Measurements from ENCODE around the gene CABCOCO1. TPM values are rescaled to one million over a fixed set of nuclear protein-coding genes. Genes with fewer than 3 reads are reported as not detected.
A peak's percentile ranks its signal among the peaks of the same experiment; 100 is the strongest.

CABCOCO1 gene
- polyA plus RNA-seq, 1 donor (not counting 4 experiments of a cell fraction or from before 2014, with no cell fraction given): 0.17 TPM

DNA sequence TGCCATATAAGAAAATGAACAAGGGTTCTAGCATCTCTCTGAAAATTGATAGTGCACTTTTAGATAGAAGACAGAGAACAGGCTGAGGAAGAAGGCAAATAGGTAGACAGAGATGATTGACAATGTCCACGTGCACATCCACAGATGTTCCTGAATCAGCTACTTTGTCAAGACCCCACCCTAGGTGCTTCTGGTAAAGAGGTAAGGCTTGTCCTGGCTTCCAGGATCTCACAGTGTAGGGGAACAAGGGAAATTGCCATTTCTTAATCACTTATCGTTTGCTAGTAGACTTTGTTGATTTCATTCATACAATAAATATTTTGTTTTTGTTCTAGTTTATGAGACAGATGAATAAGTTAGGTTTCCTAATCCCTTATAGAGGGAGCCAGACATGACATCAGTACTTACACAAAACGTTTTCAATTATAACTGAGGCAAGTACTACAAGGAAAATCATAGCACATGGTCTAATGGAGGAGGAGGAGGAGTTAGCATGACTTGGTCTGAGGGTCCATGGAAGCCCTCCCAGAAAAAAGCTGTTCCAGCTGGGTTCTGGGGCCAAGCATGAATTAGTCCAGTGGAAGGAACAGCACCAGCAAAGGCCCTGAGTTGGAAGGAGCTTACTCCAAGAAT lies 122.9 kb downstream of the CABCOCO1 start:
- Histone ChIP-seq H3K36me3 (ENCODE audit: control insufficient read depth in 2 of 2, extremely low read depth in 1 of 2, insufficient read depth in 2 of 2, low read length in 2 of 2) (no peaks in the 10 kb centered on the region), H3K27me3 (ENCODE audit: control insufficient read depth, extremely low read depth, insufficient read depth, low read length) (no peaks in the 10 kb centered on the region), H2AFZ (ENCODE audit: control insufficient read depth, low read length) (no peak overlapping the region), H3K9ac (ENCODE audit: control insufficient read depth, extremely low read depth, insufficient read depth, low read length) (no peak overlapping the region), H3K4me3 (ENCODE audit: control insufficient read depth in 2 of 3, extremely low read depth in 1 of 3, insufficient read depth in 2 of 3, low read depth in 1 of 3, low read length in 3 of 3) (no peak overlapping the region), H3K9me3 (ENCODE audit: control insufficient read depth, low read depth, low read length) (no peaks in the 10 kb centered on the region), H3K27ac (ENCODE audit: control insufficient read depth, insufficient read depth, low read length) (no peak overlapping the region), H3K79me2 (ENCODE audit: control insufficient read depth, insufficient read depth, low read length) (no peaks in the 10 kb centered on the region), H3K9me1 (ENCODE audit: control insufficient read depth, extremely low read depth, insufficient read depth, low read length) (no peaks in the 10 kb centered on the region), H3K4me1 (ENCODE audit: control insufficient read depth, extremely low read depth, insufficient read depth, low read length) (peaks cover 33% of the 10 kb centered on the region), H4K20me1 (ENCODE audit: control insufficient read depth, extremely low read depth, insufficient read depth, low read length) (no peaks in the 10 kb centered on the region), H3K4me2 (ENCODE audit: control insufficient read depth, extremely low read depth, insufficient read depth, low read depth, low read length) (no peak overlapping the region)
- no peak for FAIRE-seq
- TF ChIP-seq, protein P1, sequence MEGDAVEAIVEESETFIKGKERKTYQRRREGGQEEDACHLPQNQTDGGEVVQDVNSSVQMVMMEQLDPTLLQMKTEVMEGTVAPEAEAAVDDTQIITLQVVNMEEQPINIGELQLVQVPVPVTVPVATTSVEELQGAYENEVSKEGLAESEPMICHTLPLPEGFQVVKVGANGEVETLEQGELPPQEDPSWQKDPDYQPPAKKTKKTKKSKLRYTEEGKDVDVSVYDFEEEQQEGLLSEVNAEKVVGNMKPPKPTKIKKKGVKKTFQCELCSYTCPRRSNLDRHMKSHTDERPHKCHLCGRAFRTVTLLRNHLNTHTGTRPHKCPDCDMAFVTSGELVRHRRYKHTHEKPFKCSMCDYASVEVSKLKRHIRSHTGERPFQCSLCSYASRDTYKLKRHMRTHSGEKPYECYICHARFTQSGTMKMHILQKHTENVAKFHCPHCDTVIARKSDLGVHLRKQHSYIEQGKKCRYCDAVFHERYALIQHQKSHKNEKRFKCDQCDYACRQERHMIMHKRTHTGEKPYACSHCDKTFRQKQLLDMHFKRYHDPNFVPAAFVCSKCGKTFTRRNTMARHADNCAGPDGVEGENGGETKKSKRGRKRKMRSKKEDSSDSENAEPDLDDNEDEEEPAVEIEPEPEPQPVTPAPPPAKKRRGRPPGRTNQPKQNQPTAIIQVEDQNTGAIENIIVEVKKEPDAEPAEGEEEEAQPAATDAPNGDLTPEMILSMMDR (optimal IDR thresholded peaks at IDR 0.05 in 1 of 3, IDR thresholded peaks at IDR 0.05 in 1 of 3, conservative IDR thresholded peaks at IDR 0.05 in 1 of 3; ENCODE audit: extremely low read depth in 1 of 3, insufficient read depth in 2 of 3, low read length in 3 of 3): no peak
- TF ChIP-seq EZH2 (IDR thresholded peaks at IDR 0.05; ENCODE audit: low read length): no peak
- no peak for DNase-seq (ENCODE audit: low read depth, low spot score)
- dilution Hi-C loops (cut with MboI; ENCODE audit: extremely low pct_ligation_motif_present, low sequenced_read_pairs): no loop called here

DNA sequence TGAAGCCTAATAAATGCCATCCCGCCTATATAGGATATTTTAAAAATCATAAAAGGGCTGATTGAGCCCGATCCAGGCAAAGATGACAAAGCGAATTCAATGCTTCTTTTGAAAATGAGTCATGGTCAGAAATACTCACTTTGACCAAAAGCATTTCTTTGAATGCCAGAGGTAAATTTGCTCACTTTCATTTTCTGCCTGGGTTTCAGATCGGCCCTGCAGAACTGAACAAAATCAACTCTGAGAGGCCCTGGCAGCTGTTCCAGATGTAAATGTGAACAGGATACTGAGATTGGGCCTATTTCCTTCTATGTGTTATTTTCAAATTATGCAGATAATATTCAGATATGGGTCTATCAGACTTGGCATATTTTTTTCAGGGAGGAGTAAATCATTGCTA lies 124.0 kb downstream of the CABCOCO1 start:
- no peak for TF ChIP-seq EZH2 (IDR thresholded peaks at IDR 0.05; ENCODE audit: low read length)
- TF ChIP-seq, protein P1 (optimal IDR thresholded peaks at IDR 0.05 in 1 of 3, IDR thresholded peaks at IDR 0.05 in 1 of 3, conservative IDR thresholded peaks at IDR 0.05 in 1 of 3; ENCODE audit: extremely low read depth in 1 of 3, insufficient read depth in 2 of 3, low read length in 3 of 3): no peak
- H3K9me1 ChIP-seq (ENCODE audit: control insufficient read depth, extremely low read depth, insufficient read depth, low read length): no peaks in the 10 kb centered on the region
- dilution Hi-C loops (cut with MboI; ENCODE audit: extremely low pct_ligation_motif_present, low sequenced_read_pairs): no loop called here
- peak overlapping the region in 1 of 3 experiments; percentile 24 for H3K4me3 ChIP-seq (ENCODE audit: control insufficient read depth in 2 of 3, extremely low read depth in 1 of 3, insufficient read depth in 2 of 3, low read depth in 1 of 3, low read length in 3 of 3)
- DNase-seq (ENCODE audit: low read depth, low spot score) (no peak), FAIRE-seq (peak; percentile 73)
- peak overlapping the region; percentile 7 for H3K27ac ChIP-seq (ENCODE audit: control insufficient read depth, insufficient read depth, low read length)
- no peaks in the 10 kb centered on the region for H3K79me2 ChIP-seq (ENCODE audit: control insufficient read depth, insufficient read depth, low read length)
- H4K20me1 ChIP-seq (ENCODE audit: control insufficient read depth, extremely low read depth, insufficient read depth, low read length): no peaks in the 10 kb centered on the region
- H3K36me3 ChIP-seq (ENCODE audit: control insufficient read depth in 2 of 2, extremely low read depth in 1 of 2, insufficient read depth in 2 of 2, low read length in 2 of 2): no peaks in the 10 kb centered on the region
- no peak overlapping the region for H2AFZ ChIP-seq (ENCODE audit: control insufficient read depth, low read length)
- peak overlapping the region; percentile 55 for H3K4me2 ChIP-seq (ENCODE audit: control insufficient read depth, extremely low read depth, insufficient read depth, low read depth, low read length)
- H3K9me3 ChIP-seq (ENCODE audit: control insufficient read depth, low read depth, low read length): no peaks in the 10 kb centered on the region
- H3K4me1 ChIP-seq (ENCODE audit: control insufficient read depth, extremely low read depth, insufficient read depth, low read length): peaks cover 31% of the 10 kb centered on the region
- H3K27me3 ChIP-seq (ENCODE audit: control insufficient read depth, extremely low read depth, insufficient read depth, low read length): no peaks in the 10 kb centered on the region
- no peak overlapping the region for H3K9ac ChIP-seq (ENCODE audit: control insufficient read depth, extremely low read depth, insufficient read depth, low read length)
